Calu3 (cell line): ENCODE results near the gene PTPRF. TPM values are rescaled to one million over a fixed set of nuclear protein-coding genes. Genes with fewer than 3 reads are reported as not detected.

Experiments
- BruUV-seq: library from RNA; stranded (reverse); fragments of 400-500 nt; replicated peaks from 2 replicates; lab custom pipeline; 2021; lab: Mats Ljungman, UMichigan
- CTCF ChIA-PET: fragments of 300-600 bp; sonication (Branson Sonifier 250); formaldehyde crosslinking; loops from one replicate; lab custom pipeline; 2022; ENCODE audit warnings: antibody characterized with exemption; lab: Charles Lee
- DNase-seq: peaks from one replicate; pipeline ENCODE4 v3.0.0; 2022
- H3K27ac Mint-ChIP-seq: one replicate; pipeline ENCODE4 v1.8.0; 2022; ENCODE audit warnings: mixed read lengths; ENCODE audit not compliant: unreplicated experiment
- H3K27me3 Mint-ChIP-seq: one replicate; pipeline ENCODE4 v1.8.0; 2022; ENCODE audit warnings: mixed read lengths; ENCODE audit not compliant: unreplicated experiment
- H3K36me3 Mint-ChIP-seq: one replicate; pipeline ENCODE4 v1.8.0; 2022; ENCODE audit warnings: mild to moderate bottlenecking, moderate library complexity, mixed read lengths; ENCODE audit not compliant: insufficient read depth, unreplicated experiment
- H3K4me1 Mint-ChIP-seq: one replicate; pipeline ENCODE4 v1.8.0; 2022; ENCODE audit warnings: mild to moderate bottlenecking, low read depth, mixed read lengths; ENCODE audit not compliant: unreplicated experiment
- H3K4me3 Mint-ChIP-seq: one replicate; pipeline ENCODE4 v1.8.0; 2022; ENCODE audit warnings: mild to moderate bottlenecking, low read depth, moderate library complexity, mixed read lengths; ENCODE audit not compliant: unreplicated experiment
- H3K9me3 Mint-ChIP-seq: one replicate; pipeline ENCODE4 v1.8.0; 2022; ENCODE audit warnings: low read depth, mixed read lengths; ENCODE audit not compliant: unreplicated experiment
- CTCF ChIP-seq: fragments of 200-600 bp; IDR thresholded peaks from one replicate; pipeline ENCODE4 v1.8.0; 2022; ENCODE audit warnings: antibody characterized with exemption; ENCODE audit not compliant: unreplicated experiment
- intact Hi-C: fragments of 100-400 bp; cut with micrococcal nuclease; formaldehyde crosslinking; loops from one replicate; pipeline ENCODE4 v1.10.0; 2022; ENCODE audit not compliant: unreplicated experiment
- total RNA-seq: library from RNA; stranded (reverse); gene quantifications from 2 replicates; pipeline ENCODE4 v1.2.3, GENCODE V29; 2022

PTPRF gene
- total RNA-seq, 1 experiment from 2014 or later, result 318 TPM

GRCh38 chr1:43673261-43673660 is 142.6 kb downstream of the PTPRF start:
- Mint-ChIP-seq H3K4me3 (no peak overlapping the region), H3K9me3 (no peaks in the 10 kb centered on the region), H3K36me3 (peaks cover 74% of the 10 kb centered on the region), H3K4me1 (no peaks in the 10 kb centered on the region), H3K27me3 (no peaks in the 10 kb centered on the region), H3K27ac (no peak overlapping the region)
- no TSS peak for BruUV-seq
- DNase-seq, result no peak
- intact Hi-C loops, result no loop called here
- CTCF ChIA-PET, result no interaction called here
- TF ChIP-seq CTCF, result no peak

Other genes with a start within 250 kb of the PTPRF start
- 16.8 and 19.9 TPM in 2 replicates for gene C1orf210, start 245.3 kb upstream of the PTPRF start, total RNA-seq
- gene TIE1, start 229.9 kb upstream of the PTPRF start, total RNA-seq, result not detected in 2 replicates
- 0.52 and 0.73 TPM in 2 replicates for gene MPL, start 193.1 kb upstream of the PTPRF start, total RNA-seq
- gene CDC20, start 171.9 kb upstream of the PTPRF start, total RNA-seq, result 128 and 134 TPM in 2 replicates
- gene ELOVL1, start 162.9 kb upstream of the PTPRF start, total RNA-seq, result 107 and 117 TPM in 2 replicates
- 31.1 and 32.8 TPM in 2 replicates for gene MED8, start 141.1 kb upstream of the PTPRF start, total RNA-seq
- gene SZT2, start 141.0 kb upstream of the PTPRF start, total RNA-seq, result 77.3 and 78.7 TPM in 2 replicates
- 44.4 and 67.4 TPM in 2 replicates for gene HYI, start 77.0 kb upstream of the PTPRF start, total RNA-seq
- 46.4 and 47.9 TPM in 2 replicates for gene KDM4A, start 119.3 kb downstream of the PTPRF start, total RNA-seq
- gene ST3GAL3, start 176.7 kb downstream of the PTPRF start, total RNA-seq, result 13.4 and 20.0 TPM in 2 replicates